ENCODE measurements around the gene E2F6.

Gene E2F6

DNA sequence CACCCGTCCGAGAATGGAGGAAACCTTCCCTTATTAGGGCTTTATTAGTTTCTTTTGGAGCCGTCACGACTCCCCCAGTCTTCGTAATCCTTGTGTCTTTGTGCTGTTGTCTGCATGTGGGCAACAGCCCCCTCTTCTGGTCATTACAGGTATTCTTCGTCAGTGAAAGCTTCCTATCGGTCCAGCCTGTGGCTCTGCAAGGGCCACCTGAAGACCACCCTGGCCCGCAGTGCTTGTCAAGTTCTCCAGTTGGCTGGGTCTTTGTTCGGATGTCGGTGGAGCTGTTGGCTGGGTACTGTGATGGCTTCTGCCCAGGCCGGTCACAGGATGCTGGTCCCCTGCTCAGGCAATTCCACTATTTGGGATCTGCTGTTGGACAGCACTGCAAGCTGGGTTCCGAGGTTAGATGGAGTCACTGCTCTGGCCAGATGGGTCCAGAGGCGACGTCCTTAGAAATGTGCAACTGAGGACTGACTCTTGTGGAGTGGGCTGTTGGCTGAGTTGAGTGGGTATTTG lies 19.2 kb downstream of the E2F6 start:
- H3K4me3 ChIP-seq (ENCODE audit: control insufficient read depth, low read depth, low read length): no peak overlapping the region
- peak; percentile 5 for DNase-seq (ENCODE audit: low read depth)
- TF ChIP-seq, protein P1, sequence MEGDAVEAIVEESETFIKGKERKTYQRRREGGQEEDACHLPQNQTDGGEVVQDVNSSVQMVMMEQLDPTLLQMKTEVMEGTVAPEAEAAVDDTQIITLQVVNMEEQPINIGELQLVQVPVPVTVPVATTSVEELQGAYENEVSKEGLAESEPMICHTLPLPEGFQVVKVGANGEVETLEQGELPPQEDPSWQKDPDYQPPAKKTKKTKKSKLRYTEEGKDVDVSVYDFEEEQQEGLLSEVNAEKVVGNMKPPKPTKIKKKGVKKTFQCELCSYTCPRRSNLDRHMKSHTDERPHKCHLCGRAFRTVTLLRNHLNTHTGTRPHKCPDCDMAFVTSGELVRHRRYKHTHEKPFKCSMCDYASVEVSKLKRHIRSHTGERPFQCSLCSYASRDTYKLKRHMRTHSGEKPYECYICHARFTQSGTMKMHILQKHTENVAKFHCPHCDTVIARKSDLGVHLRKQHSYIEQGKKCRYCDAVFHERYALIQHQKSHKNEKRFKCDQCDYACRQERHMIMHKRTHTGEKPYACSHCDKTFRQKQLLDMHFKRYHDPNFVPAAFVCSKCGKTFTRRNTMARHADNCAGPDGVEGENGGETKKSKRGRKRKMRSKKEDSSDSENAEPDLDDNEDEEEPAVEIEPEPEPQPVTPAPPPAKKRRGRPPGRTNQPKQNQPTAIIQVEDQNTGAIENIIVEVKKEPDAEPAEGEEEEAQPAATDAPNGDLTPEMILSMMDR (IDR thresholded peaks at IDR 0.05; ENCODE audit: control insufficient read depth, insufficient read depth, low read depth, low read length, missing control alignments): peak; percentile 80

DNA sequence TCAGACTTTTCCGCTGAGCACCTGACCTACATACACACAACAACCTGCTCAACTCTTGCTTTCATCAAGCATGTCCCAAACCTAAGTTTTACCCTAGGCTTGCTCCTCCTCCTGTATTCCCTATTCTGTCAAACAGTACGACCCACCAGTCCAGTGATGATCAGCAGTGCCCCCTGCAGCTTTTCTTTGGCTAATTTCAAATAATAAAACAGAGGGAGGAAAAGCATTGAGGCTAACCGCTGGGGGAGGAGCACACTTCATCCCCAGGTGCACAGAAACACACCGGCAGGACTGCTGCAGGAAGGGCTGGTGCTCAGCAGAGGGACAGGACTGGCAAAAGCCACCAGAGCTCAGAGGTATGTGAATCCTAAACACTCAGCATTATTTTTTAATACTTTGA lies 21.2 kb downstream of the E2F6 start:
- DNase-seq (ENCODE audit: low read depth): no peak
- no peak overlapping the region for H3K4me3 ChIP-seq (ENCODE audit: control insufficient read depth, low read depth, low read length)
- TF ChIP-seq, protein P1 (IDR thresholded peaks at IDR 0.05; ENCODE audit: control insufficient read depth, insufficient read depth, low read depth, low read length, missing control alignments): no peak

DNA sequence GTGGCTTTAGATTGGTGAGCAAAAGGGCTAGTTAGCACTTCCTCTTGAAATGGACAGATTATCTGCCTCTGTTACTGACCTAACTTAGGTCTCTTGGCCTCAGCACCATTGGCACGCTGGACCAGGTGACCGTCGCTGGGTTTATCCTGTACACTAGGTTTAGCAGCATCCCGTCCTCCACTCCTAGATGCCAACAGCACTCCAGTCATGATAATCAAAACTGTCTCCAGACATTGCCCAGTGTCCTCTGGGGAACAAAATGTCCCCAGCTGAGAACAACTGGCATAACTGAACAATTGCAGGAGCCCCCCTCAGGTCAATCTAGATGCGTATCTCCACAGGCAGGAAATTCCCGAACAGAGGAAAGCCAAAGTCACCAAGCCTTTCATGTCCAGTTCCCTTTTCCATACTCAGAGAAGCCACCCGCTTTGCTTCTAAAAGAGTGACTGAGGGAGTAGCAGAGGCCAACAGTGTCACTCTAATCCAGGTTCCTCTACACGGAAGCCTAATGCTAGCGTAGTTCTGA lies 27.3 kb downstream of the E2F6 start:
- H3K4me3 ChIP-seq (ENCODE audit: control insufficient read depth, low read depth, low read length): no peak overlapping the region
- TF ChIP-seq, protein P1 (IDR thresholded peaks at IDR 0.05; ENCODE audit: control insufficient read depth, insufficient read depth, low read depth, low read length, missing control alignments): no peak
- no peak for DNase-seq (ENCODE audit: low read depth)

DNA sequence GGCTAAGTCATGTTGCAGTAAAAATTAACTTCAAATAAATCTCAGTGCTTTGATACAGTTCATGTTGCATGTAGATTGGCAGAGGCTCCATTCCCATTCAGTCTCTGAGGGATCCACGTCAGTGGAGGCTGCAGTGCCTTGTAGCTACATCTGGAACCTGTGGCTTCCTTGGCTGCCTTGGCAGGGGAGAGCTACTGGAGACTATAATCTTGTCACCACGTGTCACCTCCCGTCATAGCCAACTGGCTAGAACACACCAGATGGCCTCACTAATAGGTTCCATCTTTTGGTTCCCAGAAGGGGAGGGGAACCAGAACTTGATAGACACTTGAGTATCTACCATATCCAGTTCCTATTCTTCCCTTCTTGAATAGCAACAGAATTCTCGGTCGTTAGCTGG lies 28.4 kb downstream of the E2F6 start:
- H3K4me3 ChIP-seq (ENCODE audit: control insufficient read depth, low read depth, low read length): no peak overlapping the region
- DNase-seq (ENCODE audit: low read depth): no peak
- TF ChIP-seq, protein P1 (IDR thresholded peaks at IDR 0.05; ENCODE audit: control insufficient read depth, insufficient read depth, low read depth, low read length, missing control alignments): no peak

DNA sequence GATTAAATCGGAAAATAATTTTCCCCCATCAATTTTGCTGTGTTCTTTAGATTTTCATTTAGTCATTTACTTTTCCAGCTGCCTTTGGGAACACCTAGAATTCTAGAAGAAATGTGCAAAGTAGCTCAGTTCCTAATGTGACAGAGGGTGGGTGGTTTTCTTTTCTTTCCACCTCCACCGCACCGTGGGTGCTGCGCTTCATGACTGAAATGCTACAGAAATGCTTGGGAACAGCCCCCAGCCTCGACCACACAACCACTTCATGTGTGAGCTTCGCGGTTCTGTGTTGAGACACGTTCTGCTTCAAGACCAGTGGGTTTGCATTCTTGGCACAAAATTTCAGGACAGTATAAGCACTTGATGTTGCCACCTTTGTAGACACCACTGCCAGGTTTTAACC lies 30.9 kb downstream of the E2F6 start:
- no peak overlapping the region for H3K4me3 ChIP-seq (ENCODE audit: control insufficient read depth, low read depth, low read length)
- TF ChIP-seq, protein P1 (IDR thresholded peaks at IDR 0.05; ENCODE audit: control insufficient read depth, insufficient read depth, low read depth, low read length, missing control alignments): no peak
- no peak for DNase-seq (ENCODE audit: low read depth)

DNA sequence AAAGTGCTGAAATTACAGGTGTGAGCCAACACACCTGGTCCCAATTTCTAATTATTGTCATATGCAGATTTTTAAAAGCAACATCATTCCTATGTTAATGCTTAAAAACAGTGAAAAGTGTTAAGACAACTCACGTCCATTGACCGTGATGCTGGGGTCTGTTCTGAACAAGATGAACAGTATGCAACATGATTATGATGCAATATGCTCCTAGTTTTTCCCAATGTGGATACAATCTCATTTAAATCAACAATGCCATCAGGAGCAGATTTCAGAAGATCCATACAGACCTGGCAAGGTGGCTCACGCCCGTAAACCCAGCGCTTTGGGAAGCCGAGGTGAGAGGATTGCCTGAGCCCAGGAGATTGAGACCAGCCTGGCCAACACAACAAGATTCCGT lies 31.5 kb downstream of the E2F6 start:
- no peak overlapping the region for H3K4me3 ChIP-seq (ENCODE audit: control insufficient read depth, low read depth, low read length)
- no peak for DNase-seq (ENCODE audit: low read depth)
- TF ChIP-seq, protein P1 (IDR thresholded peaks at IDR 0.05; ENCODE audit: control insufficient read depth, insufficient read depth, low read depth, low read length, missing control alignments): no peak
